Vagina (tissue), 2 donors: ENCODE data around the gene SRPK3.
"Not testable (repeated sequence)": the region's sequence is repeated elsewhere in the genome, so short reads cannot be mapped to it uniquely, and the experiment has no call there.

ENCODE experiments used
- CTCF ChIP-seq, 3 experiments: fragments of 450-650 bp in 2 of 3; fragments of 200-600 bp in 1 of 3; sonication (generic) in 1 of 3; IDR thresholded peaks; one replicate each; pipeline ENCODE4 v1.5.1; 2017 to 2019; ENCODE audit warnings: antibody characterized with exemption in 3 of 3, mild to moderate bottlenecking in 2 of 3, moderate library complexity in 2 of 3
- POLR2A ChIP-seq, 2 donors: fragments of 450-650 bp; IDR thresholded peaks; one replicate each; pipeline ENCODE4 v1.6.1; 2017; ENCODE audit warnings: antibody characterized with exemption in 2 of 2, mild to moderate bottlenecking in 2 of 2, moderate library complexity in 2 of 2

- not testable (repeated sequence) for TF ChIP-seq CTCF, POLR2A (IDR thresholded peaks at IDR 0.05)
These were observed 37.2 kb upstream of the SRPK3 start for GRCh38 chrX:153743468-153744209.
